PC-9 (cell line): ENCODE results near the gene CORIN. TPM values are rescaled to one million over a fixed set of nuclear protein-coding genes. Genes with fewer than 3 reads are reported as not detected.
A peak's percentile ranks its signal among the peaks of the same experiment; 100 is the strongest.

Source experiments
- BruUV-seq: library from RNA; stranded (reverse); fragments of 400-500 nt; replicated peaks from 2 replicates; lab custom pipeline; 2021; lab: Mats Ljungman, UMichigan
- CTCF ChIA-PET: fragments of 300-600 bp; sonication (Branson Sonifier 250); formaldehyde crosslinking; loops from one replicate; lab custom pipeline; 2022; ENCODE audit warnings: antibody characterized with exemption; lab: Charles Lee
- POLR2A ChIA-PET: fragments of 300-600 bp; sonication (Branson Sonifier 250); formaldehyde crosslinking; loops from one replicate; lab custom pipeline; 2022; ENCODE audit warnings: antibody characterized with exemption; ENCODE audit not compliant: unreplicated experiment; lab: Charles Lee
- DNase-seq, 2 experiments: peaks; one replicate each; pipeline versions ENCODE4 v3.0.0 to v3.0.0-alpha.2; 2015 to 2022; ENCODE audit warnings: mixed read lengths in 1 of 2
- H2AFZ ChIP-seq: fragments of 200-600 bp; sonication (generic); 2 replicates; pipeline ENCODE4 v1.8.1; 2017; ENCODE audit warnings: antibody characterized with exemption
- H3F3A ChIP-seq: fragments of 200-600 bp; sonication (generic); 2 replicates; pipeline ENCODE4 v1.8.1; 2017; ENCODE audit warnings: antibody characterized with exemption, mild to moderate bottlenecking, low read depth; ENCODE audit not compliant: insufficient read depth
- H3K27ac ChIP-seq: fragments of 200-600 bp; sonication (generic); 2 replicates; pipeline ENCODE4 v1.6.1; 2016; ENCODE audit warnings: mixed run types
- H3K27me3 ChIP-seq: fragments of 200-600 bp; sonication (generic); 2 replicates; pipeline ENCODE4 v1.6.1; 2016; ENCODE audit warnings: low read depth, mixed run types; ENCODE audit not compliant: insufficient read depth
- H3K36me3 ChIP-seq: fragments of 200-600 bp; sonication (generic); 2 replicates; pipeline ENCODE4 v1.6.1; 2016; ENCODE audit warnings: low read depth, mixed run types
- H3K4me1 ChIP-seq: fragments of 200-600 bp; sonication (generic); replicated peaks from 2 replicates; pipeline ENCODE4 v1.6.1; 2016; ENCODE audit warnings: mixed run types; ENCODE audit not compliant: insufficient read depth
- H3K4me2 ChIP-seq: fragments of 200-600 bp; sonication (generic); 2 replicates; pipeline ENCODE4 v1.6.1; 2017; ENCODE audit warnings: mixed run types
- H3K4me3 ChIP-seq: fragments of 200-600 bp; sonication (generic); 2 replicates; pipeline ENCODE4 v1.6.1; 2016; ENCODE audit warnings: mixed run types
- H3K79me2 ChIP-seq: fragments of 200-600 bp; sonication (generic); 2 replicates; pipeline ENCODE4 v1.6.1; 2017; ENCODE audit warnings: low read depth, mixed run types
- H3K9me2 ChIP-seq: fragments of 200-600 bp; sonication (generic); 2 replicates; pipeline ENCODE4 v1.8.1; 2017; ENCODE audit warnings: mild to moderate bottlenecking; ENCODE audit not compliant: insufficient read depth
- H3K9me3 ChIP-seq: fragments of 200-600 bp; sonication (generic); 2 replicates; pipeline ENCODE4 v1.8.1; 2016; ENCODE audit warnings: low read depth; ENCODE audit not compliant: insufficient read depth
- H4K20me1 ChIP-seq: fragments of 200-600 bp; sonication (generic); 2 replicates; pipeline ENCODE4 v1.8.1; 2017; ENCODE audit not compliant: insufficient read depth
- CTCF ChIP-seq: fragments of 200-600 bp; sonication (generic); conservative IDR thresholded peaks from 2 replicates; pipeline ENCODE4 v1.6.1; 2017; ENCODE audit warnings: mixed run types, antibody characterized with exemption, mild to moderate bottlenecking, moderate library complexity
- EZH2 ChIP-seq: fragments of 200-600 bp; sonication (generic); IDR thresholded peaks from 2 replicates; pipeline ENCODE4 v1.8.0; 2017; ENCODE audit warnings: antibody characterized with exemption, low read depth
- intact Hi-C: fragments of 100-400 bp; cut with micrococcal nuclease; formaldehyde crosslinking; loops from one replicate; pipeline ENCODE4 v1.10.0; 2022; ENCODE audit not compliant: unreplicated experiment
- total RNA-seq: library from RNA; stranded (reverse); gene quantifications from 2 replicates; pipeline ENCODE4 v1.2.3, GENCODE V29; 2021

CORIN gene
- total RNA-seq, 1 experiment from 2014 or later, result not detected

DNA sequence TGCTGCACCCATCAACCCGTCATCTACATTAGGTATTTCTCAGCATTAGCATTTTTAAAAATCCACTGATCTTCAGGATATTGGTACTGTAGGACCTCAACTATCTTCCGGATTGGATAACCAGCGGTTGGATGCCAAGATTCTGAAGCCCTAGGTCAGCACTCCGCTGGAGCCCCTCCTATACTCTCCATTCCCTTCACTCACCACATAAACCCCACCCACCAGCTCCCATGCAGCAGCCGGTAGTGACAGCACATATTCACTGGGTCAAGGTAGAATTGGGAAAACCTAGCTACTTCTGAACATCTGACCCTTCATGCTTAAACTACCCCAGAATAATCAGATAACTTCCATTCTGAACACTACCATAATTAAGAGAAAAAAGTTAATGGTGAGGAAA lies 134.9 kb downstream of the CORIN start:
- no peaks in the 10 kb centered on the region for H3K79me2 ChIP-seq
- H4K20me1 ChIP-seq, result no peaks in the 10 kb centered on the region
- H2AFZ ChIP-seq, result 0 out of 2 replicates have a peak overlapping the region, but pooled peaks have one; percentile 37
- no peak for DNase-seq
- no peaks in the 10 kb centered on the region for H3K36me3 ChIP-seq
- intact Hi-C loops, result loop anchor here (10.0 kb wide), 1 partner anchor 382 kb away; no protein-coding TSS in a partner anchor
- H3K9me2 ChIP-seq, result no peaks in the 10 kb centered on the region
- no peaks in the 10 kb centered on the region for H3K4me1 ChIP-seq
- TF ChIP-seq EZH2 (no peak), CTCF (no peak)
- no peak overlapping the region for H3K4me3 ChIP-seq
- H3K27ac ChIP-seq, result no peak overlapping the region
- no peaks in the 10 kb centered on the region for H3K9me3 ChIP-seq
- H3K4me2 ChIP-seq, result no peak overlapping the region
- BruUV-seq, result no TSS peak
- ChIA-PET CTCF (no interaction called here), POLR2A (no interaction called here)
- no peaks in the 10 kb centered on the region for H3K27me3 ChIP-seq
- H3F3A ChIP-seq, result no peaks in the 10 kb centered on the region

DNA sequence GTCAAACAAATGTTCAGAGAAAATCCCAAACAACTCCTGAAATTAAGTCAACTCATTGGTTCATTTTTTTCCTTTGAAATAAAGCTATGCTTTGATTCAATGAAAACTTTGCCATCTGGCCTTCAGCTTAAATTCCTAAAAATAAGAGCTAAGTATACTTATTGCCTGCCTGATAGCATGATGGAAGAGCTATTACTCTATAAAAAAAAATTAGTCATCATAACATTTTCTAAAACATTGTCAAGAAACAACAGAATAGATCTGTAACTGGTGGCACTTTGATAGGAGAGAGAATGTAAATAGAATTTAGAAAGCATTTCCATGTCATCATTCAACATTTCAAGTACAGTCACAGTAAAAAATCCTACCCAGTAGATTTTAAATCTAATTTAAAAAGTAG lies 136.6 kb downstream of the CORIN start:
- Histone ChIP-seq H3K79me2 (no peaks in the 10 kb centered on the region), H3K27me3 (no peaks in the 10 kb centered on the region), H3K9me2 (no peaks in the 10 kb centered on the region), H3F3A (no peaks in the 10 kb centered on the region), H3K4me1 (no peaks in the 10 kb centered on the region), H3K4me3 (no peak overlapping the region), H3K9me3 (no peaks in the 10 kb centered on the region), H4K20me1 (no peaks in the 10 kb centered on the region), H2AFZ (no peak overlapping the region), H3K27ac (no peak overlapping the region), H3K4me2 (no peak overlapping the region), H3K36me3 (no peaks in the 10 kb centered on the region)
- TF ChIP-seq CTCF (no peak), EZH2 (no peak)
- no peak for DNase-seq
- intact Hi-C loops, result loop anchor here (10.0 kb wide), 1 partner anchor 384 kb away; no protein-coding TSS in a partner anchor
- BruUV-seq, result no TSS peak
- ChIA-PET POLR2A (interaction anchor here (0.7 kb wide), 1 partner anchor 156 kb away, joined by 15 read pairs; no protein-coding TSS in a partner anchor), CTCF (no interaction called here)

- Histone ChIP-seq H3K9me3 (no peaks in the 10 kb centered on the region), H3K27me3 (no peaks in the 10 kb centered on the region), H3K27ac (no peak overlapping the region), H3F3A (no peaks in the 10 kb centered on the region), H2AFZ (no peak overlapping the region), H3K4me2 (no peak overlapping the region), H3K9me2 (no peaks in the 10 kb centered on the region), H3K36me3 (no peaks in the 10 kb centered on the region), H3K79me2 (no peaks in the 10 kb centered on the region), H4K20me1 (no peaks in the 10 kb centered on the region), H3K4me1 (no peaks in the 10 kb centered on the region), H3K4me3 (no peak overlapping the region)
- no peak for DNase-seq
- ChIA-PET POLR2A (no interaction called here), CTCF (no interaction called here)
- no TSS peak for BruUV-seq
- intact Hi-C loops, result no loop called here
- TF ChIP-seq EZH2, result no peak
- TF ChIP-seq CTCF, result no peak
Observed at GRCh38 chr4:47698837-47699236, 139.0 kb downstream of the CORIN start.
